GM12878 (cell line): ENCODE measurements around the gene ATP2A3. TPM values are rescaled to one million over a fixed set of nuclear protein-coding genes. Genes with fewer than 3 reads are reported as not detected.
A peak's percentile ranks its signal among the peaks of the same experiment; 100 is the strongest.

Experiments
- ATAC-seq: fragments of 200-7000 bp; cut with Tn5 transposase; 3 replicates; pipeline ENCODE4 v1.9.1; 2020; ENCODE audit warnings: mild to moderate bottlenecking, moderate library complexity
- BruUV-seq: library from RNA; stranded (reverse); fragments of 400-500 nt; replicated peaks from 2 replicates; lab custom pipeline; 2021; lab: Mats Ljungman, UMichigan
- CTCF ChIA-PET: fragments of 300-600 bp; sonication (Branson Sonifier 250); formaldehyde crosslinking; extraction: SDS; loops from one replicate; lab custom pipeline; 2021; ENCODE audit warnings: inconsistent platforms; lab: Yijun Ruan, JAX
- POLR2A ChIA-PET: fragments of 350-600 bp; formaldehyde crosslinking; extraction: SDS; loops from one replicate; lab custom pipeline; 2021; ENCODE audit warnings: inconsistent platforms; lab: Charles Lee
- RAD21 ChIA-PET: fragments of 300-600 bp; sonication (Branson Sonifier 250); formaldehyde crosslinking; loops from one replicate; lab custom pipeline; 2023; ENCODE audit warnings: antibody characterized with exemption; ENCODE audit not compliant: unreplicated experiment; lab: Charles Lee
- SMC1A ChIA-PET: fragments of 300-600 bp; sonication (Branson Sonifier 250); formaldehyde crosslinking; loops from one replicate; lab custom pipeline; 2023; ENCODE audit not compliant: unreplicated experiment, uncharacterized antibody; lab: Charles Lee
- DNase-seq: peaks from one replicate; pipeline ENCODE4 v3.0.0-alpha.2; 2011; ENCODE audit warnings: low read depth, low spot score
- FAIRE-seq: peaks from 3 replicates; lab custom pipeline; 2011; peaks lifted over from hg19 to GRCh38; lab: Jason Lieb, UNC
- H2AFZ ChIP-seq: 2 replicates; pipeline ENCODE4 v1.6.0; 2011; ENCODE audit warnings: low read depth, low read length, control low read depth; ENCODE audit not compliant: control insufficient read depth
- H3K27ac ChIP-seq: 2 replicates; pipeline ENCODE4 v1.5.1; 2011; ENCODE audit warnings: control low read depth; ENCODE audit not compliant: control insufficient read depth, insufficient read depth
- H3K27me3 ChIP-seq, 2 experiments: replicated peaks in 1 of 2; 2 replicates each; pipeline versions ENCODE4 v1.6.0 to v1.6.1; 2011; ENCODE audit warnings: low read length in 1 of 2; ENCODE audit not compliant: control insufficient read depth in 2 of 2, insufficient read depth in 2 of 2
- H3K36me3 ChIP-seq, 2 experiments: 2 replicates each; pipeline ENCODE4 v1.5.1; 2011; ENCODE audit warnings: low read length in 1 of 2; ENCODE audit not compliant: control insufficient read depth in 2 of 2, insufficient read depth in 2 of 2
- H3K4me1 ChIP-seq: 2 replicates; pipeline ENCODE4 v1.6.1; 2011; ENCODE audit warnings: mild to moderate bottlenecking, low read length, moderate library complexity, mixed read lengths; ENCODE audit not compliant: control insufficient read depth, insufficient read depth
- H3K4me2 ChIP-seq: 2 replicates; pipeline ENCODE4 v1.6.0; 2011; ENCODE audit warnings: control low read depth; ENCODE audit not compliant: control insufficient read depth, insufficient read depth
- H3K4me3 ChIP-seq: fragments of 200-600 bp; sonication (generic); 2 replicates; pipeline ENCODE4 v1.5.1; 2016
- H3K79me2 ChIP-seq: 2 replicates; pipeline ENCODE4 v1.6.0; 2011; ENCODE audit warnings: low read length; ENCODE audit not compliant: control insufficient read depth, insufficient read depth
- H3K9ac ChIP-seq: 2 replicates; pipeline ENCODE4 v1.8.0; 2011; ENCODE audit warnings: low read length, control low read depth, mixed read lengths; ENCODE audit not compliant: control insufficient read depth, insufficient read depth
- H3K9me3 ChIP-seq: replicated peaks from 3 replicates; pipeline ENCODE4 v1.5.1; 2011; ENCODE audit warnings: mild to moderate bottlenecking, low read length; ENCODE audit not compliant: control insufficient read depth, insufficient read depth
- H4K20me1 ChIP-seq: 2 replicates; pipeline ENCODE4 v1.6.0; 2011; ENCODE audit not compliant: control insufficient read depth, insufficient read depth
- ATF2 ChIP-seq: IDR thresholded peaks from 2 replicates; pipeline ENCODE4 v1.6.1; 2012; ENCODE audit warnings: low read length, inconsistent platforms
- EGR1 ChIP-seq, 2 experiments: IDR thresholded peaks; 1 replicate in 1 of 2; 2 replicates in 1 of 2; pipeline ENCODE4 v1.6.1; 2011 to 2012; ENCODE audit warnings: low read depth in 2 of 2, low read length in 2 of 2, borderline replicate concordance in 1 of 2, mild to moderate bottlenecking in 1 of 2, moderate library complexity in 1 of 2
- POLR2A ChIP-seq: IDR thresholded peaks from 2 replicates; pipeline ENCODE4 v1.6.1; 2011; ENCODE audit warnings: low read depth, mild to moderate bottlenecking, low read length
- POU2F2 ChIP-seq: IDR thresholded peaks from 3 replicates; pipeline ENCODE4 v1.6.1; 2011; ENCODE audit warnings: low read depth, mild to moderate bottlenecking, low read length, borderline replicate concordance
- SUZ12 ChIP-seq: fragments of 200-600 bp; sonication (generic); IDR thresholded peaks from one replicate; pipeline ENCODE4 v1.6.1; 2018; ENCODE audit warnings: antibody characterized with exemption, mild to moderate bottlenecking; ENCODE audit not compliant: unreplicated experiment
- WGBS: methylation state at CpG from one replicate; pipeline ENCODE4 v1.1.6; 2016; ENCODE audit warnings: low lambda C conversion rate; ENCODE audit not compliant: insufficient replicate concordance, insufficient coverage; ENCODE audit errors: missing lambda C conversion rate; 5-methylcytosine and 5-hydroxymethylcytosine counted together
- in situ Hi-C: fragments of 300-500 bp; cut with MboI; formaldehyde crosslinking; loops from 9 replicates; pipeline ENCODE4 v1.14.3; 2018; ENCODE audit warnings: mixed read lengths
- intact Hi-C: fragments of 100-400 bp; cut with micrococcal nuclease; formaldehyde crosslinking; loops from one replicate; pipeline ENCODE4 v1.14.2; 2022; ENCODE audit not compliant: unreplicated experiment
- polyA plus RNA-seq, 11 experiments: library from polyadenylated mRNA; depleted of rRNA in 4 of 11; unstranded in 6 of 11; stranded (reverse) in 5 of 11; fragments of >200 nt; fragmentation: Nextera tagmentation in 4 of 11; fragmentation: Illumina TruSeq in 1 of 11; extraction: Ambion mirVana in 4 of 11; extraction: Trizol in 1 of 11; gene quantifications; 1 replicate in 1 of 11; 2 replicates in 10 of 11; pipeline versions ENCODE4 v1.2.1 to v1.2.3, GENCODE V29; 2011 to 2016; ENCODE audit warnings: inconsistent platforms in 2 of 11, missing spikeins in 2 of 11, low read depth in 1 of 11
- total RNA-seq, 4 experiments: library from RNA; depleted of rRNA in 3 of 4; stranded (reverse); fragments of >200 nt in 3 of 4; fragmentation: Illumina TruSeq in 1 of 4; extraction: Trizol in 1 of 4; gene quantifications; 2 replicates each; pipeline versions ENCODE4 v1.2.1 to v1.2.3, GENCODE V29; 2013 to 2021

Gene ATP2A3
- total and polyA plus RNA-seq, 10 of the 15 experiments (the other 5 are each of a cell fraction or from before 2014, with no cell fraction given): 1.0 to 99.2 (median 37.9) TPM

- POLR2A ChIA-PET: no interaction called here
- H3K4me3 ChIP-seq: no peak overlapping the region
- no peaks in the 10 kb centered on the region for H4K20me1 ChIP-seq
- H3K79me2 ChIP-seq: no peaks in the 10 kb centered on the region
- FAIRE-seq (no peak), DNase-seq (no peak), ATAC-seq (no peak)
- H3K4me1 ChIP-seq: no peaks in the 10 kb centered on the region
- no peak overlapping the region for H3K4me2 ChIP-seq
- intact Hi-C loops (no loop called here), in situ Hi-C loops (no loop called here)
- 86% methylated on average over 36 of the region's 40 CpGs for WGBS
- RAD21 ChIA-PET: no interaction called here
- no peak for TF ChIP-seq EGR1 (IDR thresholded peaks at IDR 0.05; ENCODE audit: borderline replicate concordance in 1 of 2, low read depth in 2 of 2, low read length in 2 of 2)
- CTCF ChIA-PET: interaction anchor here (1.0 to 2.9 kb wide), 2 partner anchors 11 to 275 kb away, joined by 3 to 8 read pairs; no protein-coding TSS in a partner anchor
- BruUV-seq: TSS peak; percentile 61
- H3K9me3 ChIP-seq: no peaks in the 10 kb centered on the region
- no peak overlapping the region for H3K27ac ChIP-seq
- no peak overlapping the region for H2AFZ ChIP-seq
- no peaks in the 10 kb centered on the region for H3K27me3 ChIP-seq
- SMC1A ChIA-PET: no interaction called here
- H3K36me3 ChIP-seq: peaks cover 0 to 5% of the 10 kb centered on the region in 2 experiments; a peak in 2 of 4 replicates
- H3K9ac ChIP-seq: no peak overlapping the region
Measured at GRCh38 chr17:3924512-3925350, 39.5 kb downstream of the ATP2A3 start.

DNA sequence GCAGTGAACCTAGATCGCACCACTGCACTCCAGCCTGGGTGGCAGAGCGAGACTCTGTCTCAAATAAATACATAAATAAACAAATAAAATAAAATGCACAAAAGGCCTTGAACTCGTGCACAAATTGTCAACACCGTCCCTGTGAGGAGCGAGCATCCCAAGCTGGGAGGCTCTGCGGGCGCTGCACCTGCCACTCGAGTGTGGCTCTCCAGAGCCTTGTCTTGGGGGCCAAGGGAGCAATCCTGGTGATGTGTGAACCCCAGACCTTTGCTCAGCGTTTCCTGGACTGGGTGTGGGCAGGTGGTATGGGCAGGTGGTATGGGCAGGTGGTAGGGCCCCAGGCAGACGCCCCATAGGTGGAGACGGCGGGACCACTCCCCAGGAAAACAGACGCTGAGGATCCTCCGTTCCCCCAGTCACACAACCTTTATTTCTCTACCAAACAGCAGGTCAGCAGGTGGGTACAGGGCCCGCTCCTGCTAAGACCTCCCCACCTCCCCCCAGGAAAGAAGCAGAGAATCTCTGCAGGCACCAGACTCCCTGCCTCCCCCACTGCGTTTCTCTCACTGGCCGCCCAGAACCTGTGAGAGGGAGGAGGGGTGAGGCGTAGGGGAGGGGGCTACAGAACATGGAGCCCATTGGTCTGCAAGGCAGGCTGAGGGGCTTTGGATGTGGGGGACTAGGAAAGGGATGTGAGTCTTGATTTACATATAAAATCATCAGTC is 40.6 kb downstream of the ATP2A3 start:
- Histone ChIP-seq H3K4me2 (no peak overlapping the region), H3K4me1 (no peaks in the 10 kb centered on the region), H3K36me3 (peaks cover 0 to 3% of the 10 kb centered on the region in 2 experiments; a peak in 2 of 4 replicates), H3K9ac (no peak overlapping the region), H3K27ac (no peak overlapping the region), H3K9me3 (no peaks in the 10 kb centered on the region), H3K27me3 (no peaks in the 10 kb centered on the region), H3K79me2 (no peaks in the 10 kb centered on the region), H3K4me3 (no peak overlapping the region), H2AFZ (no peak overlapping the region), H4K20me1 (no peaks in the 10 kb centered on the region)
- in situ Hi-C loops: no loop called here
- FAIRE-seq (no peak), DNase-seq (no peak), ATAC-seq (no peak)
- WGBS: 76% methylated on average over 18 of the region's 18 CpGs
- intact Hi-C loops: no loop called here
- SMC1A ChIA-PET: no interaction called here
- RAD21 ChIA-PET: interaction anchor here (0.9 kb wide), 1 partner anchor 85 kb away, joined by 3 read pairs; no protein-coding TSS in a partner anchor
- POLR2A ChIA-PET: no interaction called here
- 0 out of 2 replicates have a peak, but pooled peaks have one; percentile 31 for TF ChIP-seq POLR2A
- no peak for TF ChIP-seq POU2F2
- no peak for TF ChIP-seq SUZ12
- TF ChIP-seq ATF2: no peak
- BruUV-seq: no TSS peak
- CTCF ChIA-PET: no interaction called here
